SK-N-DZ (cell line): ENCODE data around the gene TEAD1. TPM values are rescaled to one million over a fixed set of nuclear protein-coding genes. Genes with fewer than 3 reads are reported as not detected.

Experiments used
- DNase-seq: peaks from one replicate; pipeline ENCODE4 v3.0.0-alpha.2; 2015; ENCODE audit warnings: low spot score
- polyA plus RNA-seq, 2 experiments: library from polyadenylated mRNA; depleted of rRNA; stranded (reverse); fragments of >200 nt; gene quantifications; 2 replicates each; pipeline ENCODE4 v1.2.3, GENCODE V29; 2014

Gene TEAD1
- 29.0 and 44.2 TPM in 2 replicates for polyA plus RNA-seq (2014; cell fraction: cytosol; rRNA removed)
- polyA plus RNA-seq (2014; cell fraction: nucleus; rRNA removed): 23.3 and 31.1 TPM in 2 replicates

DNA sequence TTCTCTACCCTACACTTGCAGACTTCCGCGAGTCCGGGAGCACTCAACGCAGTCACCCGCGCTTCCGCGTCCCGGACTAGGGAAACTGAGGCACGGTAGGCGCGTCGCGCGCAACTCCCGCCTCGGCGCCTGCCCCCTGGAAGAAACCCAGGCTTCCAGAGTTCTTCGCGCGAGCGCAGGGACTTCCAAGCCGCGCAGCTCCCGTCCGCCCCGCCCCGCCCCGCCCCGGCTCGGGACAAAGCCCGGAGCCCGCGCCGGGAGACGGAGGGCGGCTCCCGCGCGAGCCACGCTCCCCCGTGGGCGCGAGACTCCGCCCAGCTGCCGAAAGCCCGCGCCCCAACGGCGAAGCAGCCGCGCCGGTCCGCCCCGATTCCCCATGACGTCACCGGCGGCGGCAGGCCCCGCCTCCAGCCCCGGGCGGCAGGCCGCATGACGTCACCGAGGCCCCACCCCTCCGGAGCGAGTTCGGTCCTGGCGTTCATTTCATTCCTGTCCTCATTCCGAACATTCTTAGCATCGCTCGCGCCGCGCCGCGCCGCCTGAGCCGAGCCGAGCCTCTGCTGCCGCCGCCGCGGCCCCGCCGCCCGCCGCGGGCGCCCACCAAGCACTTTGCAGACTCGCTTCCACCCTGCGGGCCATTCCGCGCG lies at the start of gene TEAD1:
TSS of gene TEAD1 (plus strand) at position 498 of the 647 bp plus-strand sequence.
- DNase-seq: peak; percentile 88

DNA sequence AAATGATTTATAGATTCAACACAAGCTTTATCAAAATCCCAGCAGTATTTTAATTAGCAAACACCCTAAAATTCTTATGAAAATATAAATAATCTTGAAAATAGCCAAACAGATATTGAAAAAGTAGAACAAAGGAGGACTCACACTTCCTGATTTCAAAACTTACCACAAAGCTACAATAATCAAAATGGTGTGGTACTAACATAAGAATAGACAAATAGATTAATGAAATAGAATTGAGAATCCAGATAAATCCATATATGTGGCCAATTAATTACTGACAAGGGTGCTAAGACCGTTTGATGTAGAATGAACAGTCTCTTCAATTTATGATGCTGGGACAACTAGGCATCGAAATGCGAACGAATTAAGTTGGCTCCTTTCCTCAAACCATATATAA lies 49.6 kb upstream of the TEAD1 start:
- DNase-seq: no peak

- DNase-seq: no peak
These were observed 48.7 kb upstream of the TEAD1 start for GRCh38 chr11:12625438-12626071.

DNA sequence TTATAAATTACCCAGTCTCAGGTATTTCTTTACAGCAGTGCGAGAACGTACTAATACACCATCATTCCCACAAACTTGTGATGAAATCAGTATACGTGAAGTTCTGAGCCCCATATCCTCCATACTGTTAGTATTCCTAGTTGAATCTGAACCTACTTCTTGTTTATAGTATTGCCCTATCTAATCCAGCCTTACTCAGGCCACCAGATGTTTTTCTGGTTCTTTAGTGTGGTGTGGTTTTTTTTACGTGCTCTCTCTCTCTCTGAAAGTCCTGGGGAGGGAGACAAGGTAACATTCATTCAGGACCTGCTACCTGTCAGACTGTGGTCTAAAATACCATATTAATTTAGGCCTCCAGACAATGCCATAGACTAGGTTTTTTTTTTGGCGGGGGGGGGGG lies 47.6 kb upstream of the TEAD1 start:
- no peak for DNase-seq

GRCh38 chr11:12628314-12628713 lies 45.9 kb upstream of the TEAD1 start:
- DNase-seq: no peak

- no peak for DNase-seq
These were observed 44.5 kb upstream of the TEAD1 start for GRCh38 chr11:12629601-12630313.

- DNase-seq: no peak
These were observed 42.6 kb upstream of the TEAD1 start for GRCh38 chr11:12631651-12632050.

GRCh38 chr11:12634329-12634728 lies 39.9 kb upstream of the TEAD1 start:
- no peak for DNase-seq

GRCh38 chr11:12636871-12637410 lies 37.3 kb upstream of the TEAD1 start:
- peak; percentile 23 for DNase-seq

GRCh38 chr11:12639388-12639787 lies 34.8 kb upstream of the TEAD1 start:
- DNase-seq: no peak

DNA sequence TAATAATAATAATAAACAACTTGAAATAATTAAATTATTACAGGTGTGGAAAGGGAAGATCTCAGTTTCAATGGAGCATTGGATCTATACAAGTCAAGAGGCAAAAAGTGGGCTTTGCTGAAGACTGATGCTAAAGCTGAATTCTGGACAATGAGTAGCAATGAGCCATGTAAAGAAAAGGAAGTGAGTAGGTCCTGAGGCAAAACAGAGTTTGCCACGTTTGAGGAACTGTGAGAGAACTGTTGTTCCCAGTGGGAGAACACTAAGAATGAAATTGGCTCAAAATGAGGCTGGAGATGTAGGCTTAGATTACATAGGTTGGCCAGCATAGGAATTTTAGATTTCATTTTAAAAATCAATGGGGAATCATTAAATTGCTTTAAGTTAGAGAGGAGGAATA lies 33.9 kb upstream of the TEAD1 start:
- DNase-seq: no peak

DNA sequence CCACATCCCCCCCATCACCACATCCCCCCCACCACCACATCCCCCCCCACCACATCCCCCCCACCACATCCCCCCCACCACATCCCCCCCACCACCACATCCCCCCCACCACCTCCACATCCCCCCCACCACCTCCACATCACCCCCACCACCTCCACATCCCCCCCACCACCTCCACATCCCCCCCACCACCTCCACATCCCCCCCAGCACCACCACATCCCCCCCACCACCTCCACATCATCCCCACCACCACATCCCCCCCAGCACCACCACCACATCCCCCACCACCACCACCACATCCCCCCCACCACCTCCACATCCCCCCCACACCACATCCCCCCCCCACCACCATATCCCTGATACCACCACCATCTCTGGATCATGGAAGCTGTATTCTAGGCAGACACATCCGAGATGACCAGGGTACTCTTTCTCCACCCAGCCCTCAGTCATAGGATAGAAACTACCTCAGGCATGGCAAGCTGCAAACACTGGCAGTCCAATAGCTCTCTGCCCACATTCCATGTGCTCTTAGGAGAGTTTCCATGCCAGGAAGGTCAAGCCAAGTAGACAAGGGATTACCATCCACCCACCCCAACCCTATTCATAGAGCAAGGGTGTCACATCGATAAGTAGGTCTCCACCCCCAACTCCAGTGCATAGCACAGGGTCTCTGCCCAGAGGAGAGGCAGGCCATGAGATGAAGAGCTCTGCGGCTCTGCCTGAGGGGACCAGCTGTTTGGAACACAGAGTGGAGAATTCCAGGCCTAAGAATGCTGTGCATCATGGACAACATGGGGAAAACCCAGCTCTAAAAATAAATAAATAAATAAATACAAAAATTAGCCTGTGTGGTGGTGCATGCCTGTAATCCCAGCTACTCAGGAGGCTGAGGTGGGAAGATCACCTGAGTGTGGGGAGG lies 33.0 kb upstream of the TEAD1 start:
- no peak for DNase-seq

DNA sequence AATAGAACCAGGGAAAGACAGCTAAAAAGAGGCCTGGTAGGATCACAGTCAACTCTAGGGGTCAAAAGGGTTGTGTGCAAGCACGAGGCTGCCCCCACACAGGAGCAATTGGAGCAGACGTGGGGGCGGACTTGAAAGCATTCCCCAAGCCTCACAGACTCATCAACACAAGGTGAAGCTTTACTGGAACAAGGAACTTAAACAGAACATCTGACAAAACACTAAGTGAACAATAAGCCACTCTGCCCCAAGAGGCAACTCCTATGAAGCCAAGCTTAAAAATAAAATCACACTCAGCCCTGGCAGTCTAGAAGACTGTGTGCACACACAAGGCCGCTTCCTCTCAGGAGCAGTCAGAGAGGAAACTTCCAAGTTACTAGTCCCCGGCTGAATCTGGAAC lies 32.2 kb upstream of the TEAD1 start:
- DNase-seq: no peak

DNA sequence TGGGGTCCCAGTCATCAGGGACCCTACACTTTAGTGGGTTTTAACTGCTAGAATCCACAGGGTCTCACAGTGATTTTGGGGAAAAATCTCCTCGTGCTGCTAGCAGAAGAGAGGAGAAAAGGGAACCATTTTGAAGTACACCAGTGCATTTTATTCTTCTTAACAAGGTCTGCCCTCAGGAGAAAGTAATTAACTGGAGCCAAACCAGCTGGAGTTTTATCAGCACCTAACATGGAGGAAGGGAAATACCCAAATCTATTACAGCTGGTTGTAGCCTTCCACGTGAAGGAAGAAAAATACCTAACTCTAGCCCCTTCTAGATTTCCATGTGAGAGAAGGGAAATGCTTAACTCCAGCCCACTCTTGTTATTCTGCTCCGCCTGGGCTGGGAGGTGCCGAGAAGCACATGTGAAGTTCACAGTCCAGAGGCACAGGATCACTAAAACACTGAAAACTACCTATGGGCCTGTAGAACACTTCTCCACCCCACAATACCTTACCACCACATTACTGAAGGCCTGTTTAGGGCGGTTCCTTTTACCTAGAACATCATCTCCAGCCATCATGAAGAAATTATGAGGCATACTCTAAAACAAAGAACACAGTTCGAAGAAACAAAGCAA lies 31.3 kb upstream of the TEAD1 start:
- no peak for DNase-seq

- no peak for DNase-seq
These were observed 27.7 kb upstream of the TEAD1 start for GRCh38 chr11:12646478-12646877.

DNA sequence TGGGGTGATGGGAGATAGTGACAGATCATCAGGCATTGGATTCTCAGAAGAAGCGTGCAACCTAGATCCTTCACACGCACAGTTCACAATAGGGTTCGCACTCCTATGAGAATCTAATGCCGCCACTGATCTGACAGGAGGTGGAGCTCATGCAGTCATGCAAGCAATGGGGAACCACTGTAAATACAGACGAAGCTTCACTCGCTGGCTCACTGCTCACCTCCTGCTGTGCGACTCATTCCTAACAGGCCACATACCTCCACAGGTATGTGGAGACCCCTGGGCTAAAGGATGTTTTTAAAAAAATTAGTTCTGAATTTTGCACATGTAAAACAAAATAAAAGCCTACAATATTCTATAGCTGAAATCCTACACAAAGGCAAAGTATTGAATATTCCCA lies 20.5 kb upstream of the TEAD1 start:
- no peak for DNase-seq

- DNase-seq: no peak
These were observed 18.4 kb upstream of the TEAD1 start for GRCh38 chr11:12655842-12656241.

DNA sequence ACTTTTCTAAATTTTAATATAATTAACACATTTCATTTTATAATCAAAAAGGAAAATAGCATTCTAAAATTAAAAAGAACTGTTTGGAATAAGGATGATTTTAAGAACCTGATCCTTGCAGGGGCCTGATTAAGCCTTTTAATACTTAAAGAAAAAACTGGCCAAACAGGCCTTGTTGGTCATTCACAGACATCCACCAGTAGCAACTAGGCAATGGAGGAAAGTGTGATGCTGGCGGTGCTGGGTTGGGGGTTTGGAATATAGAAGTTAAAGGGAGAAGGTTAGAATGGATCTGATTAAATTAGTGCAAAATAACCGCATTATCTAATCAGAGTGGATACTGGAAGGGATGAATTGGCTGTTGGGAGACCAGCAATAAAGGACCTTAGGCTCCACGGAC lies 16.9 kb upstream of the TEAD1 start:
- no peak for DNase-seq

GRCh38 chr11:12657981-12658380 lies 16.2 kb upstream of the TEAD1 start:
- no peak for DNase-seq

- peak; percentile 39 for DNase-seq
These were observed 12.0 kb upstream of the TEAD1 start for GRCh38 chr11:12662101-12662689.

DNA sequence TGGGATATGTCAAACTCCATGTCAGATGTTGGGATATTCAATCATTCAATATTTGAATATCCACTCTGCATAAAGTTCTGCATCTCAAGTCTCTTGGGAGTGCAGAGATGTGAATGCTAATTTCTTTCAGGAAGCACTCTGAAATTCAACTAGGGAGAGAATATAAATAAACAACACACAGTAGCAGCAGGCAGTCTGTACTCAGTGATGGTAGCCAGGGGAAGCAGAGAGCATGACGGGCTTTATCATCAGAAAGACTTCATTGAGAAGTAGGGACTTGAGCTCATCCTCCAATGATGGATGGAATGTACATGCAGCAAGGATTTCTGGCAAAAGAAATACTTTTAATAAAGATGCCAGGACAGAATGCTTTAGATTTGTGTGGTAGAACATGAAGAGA lies 9.8 kb upstream of the TEAD1 start:
- no peak for DNase-seq
